GM06990 (cell line): ENCODE data around the gene CDH7.

ENCODE experiments used
- DNase-seq: peaks from one replicate; pipeline ENCODE4 v3.0.0-alpha.2; 2011; ENCODE audit not compliant: insufficient read length; ENCODE audit errors: extremely low read depth
- H3K27me3 ChIP-seq: replicated peaks from 2 replicates; pipeline ENCODE4 v1.6.0; 2011; ENCODE audit warnings: low read length; ENCODE audit not compliant: control insufficient read depth, insufficient read depth
- H3K36me3 ChIP-seq: 2 replicates; pipeline ENCODE4 v1.5.1; 2011; ENCODE audit warnings: low read length; ENCODE audit not compliant: control insufficient read depth, insufficient read depth
- H3K4me3 ChIP-seq: replicated peaks from 2 replicates; pipeline ENCODE4 v1.5.1; 2011; ENCODE audit warnings: low read depth, mild to moderate bottlenecking, control low read depth, low read length
- TF ChIP-seq, protein P1 (sequence below): IDR thresholded peaks from 2 replicates; pipeline ENCODE4 v1.5.1; 2011; ENCODE audit warnings: low read length, control low read depth, mild to moderate bottlenecking, inconsistent platforms; ENCODE audit not compliant: insufficient read depth, poor library complexity, severe bottlenecking

Gene CDH7

DNA sequence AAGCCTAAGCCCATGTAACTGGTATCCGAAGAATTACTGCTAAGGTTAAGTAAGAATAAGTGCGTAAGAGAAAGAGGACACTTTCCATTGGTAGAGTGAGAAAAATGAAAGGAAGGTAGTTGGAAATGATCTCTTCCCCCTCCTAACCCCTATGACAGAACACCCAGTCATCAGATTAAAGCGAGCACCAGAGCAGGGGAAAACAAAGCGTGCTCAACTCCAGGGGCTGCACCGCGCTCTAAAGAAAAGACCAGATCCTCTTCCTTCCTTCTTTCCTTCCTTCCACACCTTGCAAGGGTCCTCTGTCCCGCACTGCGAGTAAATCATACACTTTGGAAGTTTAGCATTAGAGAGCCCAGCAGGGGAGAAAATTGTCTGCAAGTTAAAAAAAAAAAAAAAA lies 971 bp upstream of the CDH7 start:
- Histone ChIP-seq H3K4me3 (no peak overlapping the region), H3K36me3 (no peaks in the 10 kb centered on the region), H3K27me3 (no peaks in the 10 kb centered on the region)
- DNase-seq = no peak
- TF ChIP-seq, protein P1, sequence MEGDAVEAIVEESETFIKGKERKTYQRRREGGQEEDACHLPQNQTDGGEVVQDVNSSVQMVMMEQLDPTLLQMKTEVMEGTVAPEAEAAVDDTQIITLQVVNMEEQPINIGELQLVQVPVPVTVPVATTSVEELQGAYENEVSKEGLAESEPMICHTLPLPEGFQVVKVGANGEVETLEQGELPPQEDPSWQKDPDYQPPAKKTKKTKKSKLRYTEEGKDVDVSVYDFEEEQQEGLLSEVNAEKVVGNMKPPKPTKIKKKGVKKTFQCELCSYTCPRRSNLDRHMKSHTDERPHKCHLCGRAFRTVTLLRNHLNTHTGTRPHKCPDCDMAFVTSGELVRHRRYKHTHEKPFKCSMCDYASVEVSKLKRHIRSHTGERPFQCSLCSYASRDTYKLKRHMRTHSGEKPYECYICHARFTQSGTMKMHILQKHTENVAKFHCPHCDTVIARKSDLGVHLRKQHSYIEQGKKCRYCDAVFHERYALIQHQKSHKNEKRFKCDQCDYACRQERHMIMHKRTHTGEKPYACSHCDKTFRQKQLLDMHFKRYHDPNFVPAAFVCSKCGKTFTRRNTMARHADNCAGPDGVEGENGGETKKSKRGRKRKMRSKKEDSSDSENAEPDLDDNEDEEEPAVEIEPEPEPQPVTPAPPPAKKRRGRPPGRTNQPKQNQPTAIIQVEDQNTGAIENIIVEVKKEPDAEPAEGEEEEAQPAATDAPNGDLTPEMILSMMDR = no peak

DNA sequence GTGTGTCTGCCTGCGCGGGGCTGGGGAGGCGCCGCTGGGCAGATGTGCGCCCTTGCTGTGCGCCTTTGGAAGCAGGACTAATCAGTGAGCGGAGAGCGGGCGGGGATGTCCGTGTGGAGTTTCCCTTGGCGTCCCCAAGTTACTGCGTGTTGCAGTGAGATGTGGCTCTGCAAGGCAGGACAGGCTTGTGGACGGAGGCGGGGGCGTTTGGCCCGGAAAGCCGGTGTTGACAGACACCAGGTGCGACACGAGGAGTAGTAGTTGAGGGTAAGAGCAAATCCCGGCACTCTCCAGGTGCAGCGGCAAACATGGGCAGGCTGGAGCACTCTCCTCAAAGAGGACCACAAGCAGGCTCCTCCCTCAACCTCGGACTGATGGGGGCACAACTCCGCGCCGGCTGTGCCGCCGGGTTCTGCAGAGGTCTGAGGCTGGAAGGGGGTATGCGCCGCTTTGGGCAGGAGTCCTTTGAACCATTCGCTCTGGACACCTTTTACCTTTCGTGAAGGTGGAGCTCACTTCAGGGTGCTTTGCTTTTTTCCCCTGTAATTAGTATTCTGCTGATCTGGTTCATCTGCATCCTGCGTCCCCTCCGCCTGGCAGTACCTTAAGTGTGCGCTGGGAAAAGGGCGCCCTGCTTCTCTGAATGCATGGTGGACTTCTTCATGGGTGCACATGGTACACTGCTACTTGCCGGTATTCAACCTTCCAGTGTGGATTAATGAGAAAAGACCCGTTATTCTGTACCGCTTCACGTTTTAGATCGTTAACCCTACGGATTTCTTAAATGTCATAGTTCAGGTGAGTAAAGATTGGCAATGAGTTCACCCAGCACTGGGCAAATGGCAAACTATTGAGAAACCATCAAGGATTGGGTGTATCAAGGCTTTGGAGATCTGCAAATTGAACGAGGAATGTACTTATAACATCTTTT lies 608 bp downstream of the CDH7 start:
- H3K27me3 ChIP-seq = no peaks in the 10 kb centered on the region
- H3K36me3 ChIP-seq = no peaks in the 10 kb centered on the region
- H3K4me3 ChIP-seq = no peak overlapping the region
- TF ChIP-seq, protein P1 = no peak
- no peak for DNase-seq

DNA sequence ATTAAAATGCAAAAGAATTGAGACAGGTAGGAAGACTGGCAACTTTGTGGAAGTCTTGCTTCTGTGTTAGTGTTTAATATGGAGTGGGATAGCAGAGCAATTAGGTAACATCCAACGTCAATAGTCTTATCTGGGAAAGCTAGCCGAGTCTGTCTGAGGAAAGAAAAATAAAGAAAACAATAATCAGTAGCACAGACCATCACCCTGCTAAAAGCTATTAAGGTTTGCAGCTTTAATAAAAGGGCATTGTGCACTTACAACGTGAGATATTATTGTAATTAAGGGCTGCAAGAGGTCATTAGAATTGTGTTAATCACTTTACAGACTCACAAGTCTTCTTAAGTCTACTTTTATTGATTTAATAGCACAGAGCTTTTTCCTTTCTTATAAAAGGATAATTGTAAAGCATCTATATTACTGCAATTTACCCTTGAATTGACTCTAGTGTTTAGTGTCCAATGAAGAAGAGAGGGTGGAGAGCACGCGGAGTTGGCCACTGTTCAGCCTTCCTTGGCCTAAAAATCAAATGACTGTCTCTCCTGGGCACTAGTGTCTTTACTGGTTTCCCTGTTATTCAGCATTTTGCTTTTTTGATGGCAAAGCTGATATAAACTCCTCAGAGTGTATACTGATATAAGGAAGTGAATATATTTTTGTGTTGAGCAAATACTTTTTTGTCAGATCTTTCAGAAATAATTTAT lies 2.0 kb downstream of the CDH7 start:
- no peak for DNase-seq
- Histone ChIP-seq H3K27me3 (no peaks in the 10 kb centered on the region), H3K4me3 (no peak overlapping the region), H3K36me3 (no peaks in the 10 kb centered on the region)
- TF ChIP-seq, protein P1 = no peak

DNA sequence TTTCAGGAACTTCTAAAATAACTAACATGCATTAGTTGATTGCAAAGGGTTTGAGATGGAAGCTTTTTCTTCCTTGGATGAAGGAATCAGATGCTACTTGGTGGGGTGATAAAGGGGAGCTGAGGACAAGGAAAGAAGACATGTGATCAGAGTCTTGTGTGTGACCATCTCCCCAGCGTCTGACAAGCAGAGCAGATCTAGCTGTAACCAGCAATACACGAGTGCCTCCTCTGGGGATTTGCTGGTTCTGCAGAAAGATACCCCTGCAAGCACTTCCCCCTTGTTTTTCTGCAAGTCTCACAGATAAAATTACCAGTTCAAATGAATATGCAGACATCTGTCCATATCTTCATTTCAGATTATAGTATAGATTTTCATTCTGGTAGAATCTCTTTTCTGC lies 2.7 kb downstream of the CDH7 start:
- Histone ChIP-seq H3K36me3 (no peaks in the 10 kb centered on the region), H3K27me3 (no peaks in the 10 kb centered on the region), H3K4me3 (no peak overlapping the region)
- TF ChIP-seq, protein P1 = no peak
- no peak for DNase-seq

DNA sequence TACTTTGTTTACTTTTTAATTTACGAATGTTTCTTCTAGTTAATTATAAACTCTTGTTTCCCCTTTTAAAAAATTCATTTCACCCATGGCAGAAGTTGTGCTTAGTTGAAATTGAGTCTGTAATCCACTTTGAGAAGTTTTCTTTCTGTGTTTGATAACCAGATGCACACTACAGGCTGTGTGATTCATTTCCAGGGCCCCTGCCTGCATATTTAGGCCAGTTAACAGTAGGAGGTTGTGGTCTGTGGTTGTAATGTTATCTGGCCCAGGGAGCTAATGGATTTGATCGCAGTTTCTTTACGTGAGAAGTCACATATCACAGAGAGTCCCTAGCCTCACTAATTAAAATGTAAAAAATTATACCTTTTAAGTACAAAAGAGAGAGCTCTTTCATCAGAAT lies 3.3 kb downstream of the CDH7 start:
- no peak overlapping the region for H3K4me3 ChIP-seq
- H3K36me3 ChIP-seq = no peaks in the 10 kb centered on the region
- no peaks in the 10 kb centered on the region for H3K27me3 ChIP-seq
- TF ChIP-seq, protein P1 = no peak
- DNase-seq = no peak
